Caco-2 (cell line): ENCODE results near the gene CHKA. TPM values are rescaled to one million over a fixed set of nuclear protein-coding genes. Genes with fewer than 3 reads are reported as not detected.

Source experiments
- BruUV-seq: library from RNA; stranded (reverse); fragments of 400-500 nt; replicated peaks from 2 replicates; lab custom pipeline; 2021; lab: Mats Ljungman, UMichigan
- CTCF ChIA-PET: fragments of 300-600 bp; sonication (Branson Sonifier 250); formaldehyde crosslinking; loops from one replicate; lab custom pipeline; 2022; ENCODE audit warnings: antibody characterized with exemption; lab: Charles Lee
- POLR2A ChIA-PET: fragments of 300-600 bp; sonication (Branson Sonifier 250); formaldehyde crosslinking; loops from one replicate; lab custom pipeline; 2022; ENCODE audit warnings: antibody characterized with exemption; lab: Charles Lee
- DNase-seq, 2 experiments: peaks; one replicate each; pipeline versions ENCODE4 v3.0.0 to v3.0.0-alpha.2; 2020 to 2022
- H3K27me3 ChIP-seq: replicated peaks from 2 replicates; pipeline ENCODE4 v1.6.0; 2011; ENCODE audit warnings: low read length; ENCODE audit not compliant: control insufficient read depth, insufficient read depth
- H3K36me3 ChIP-seq: 2 replicates; pipeline ENCODE4 v1.5.1; 2011; ENCODE audit warnings: low read length; ENCODE audit not compliant: control insufficient read depth, insufficient read depth
- H3K4me1 ChIP-seq: fragments of 250-450 bp; sonication (Bioruptor Pico); 2 replicates; pipeline ENCODE4 v1.5.1; 2020; ENCODE audit warnings: mild to moderate bottlenecking
- H3K4me3 ChIP-seq: 2 replicates; pipeline ENCODE4 v1.5.1; 2011; ENCODE audit warnings: low read depth, mild to moderate bottlenecking, control low read depth, low read length
- H3K9me3 ChIP-seq: fragments of 250-450 bp; sonication (Bioruptor Pico); 2 replicates; pipeline ENCODE4 v1.5.1; 2020; ENCODE audit warnings: mild to moderate bottlenecking, moderate library complexity
- H3K27ac Mint-ChIP-seq: one replicate; pipeline ENCODE4 v1.8.0; 2022; ENCODE audit warnings: mixed read lengths; ENCODE audit not compliant: unreplicated experiment
- H3K27me3 Mint-ChIP-seq: one replicate; pipeline ENCODE4 v1.8.0; 2022; ENCODE audit warnings: mixed read lengths; ENCODE audit not compliant: insufficient read depth, unreplicated experiment
- H3K36me3 Mint-ChIP-seq: one replicate; pipeline ENCODE4 v1.8.0; 2022; ENCODE audit warnings: mild to moderate bottlenecking, mixed read lengths; ENCODE audit not compliant: insufficient read depth, unreplicated experiment
- H3K4me1 Mint-ChIP-seq: one replicate; pipeline ENCODE4 v1.8.0; 2022; ENCODE audit warnings: low read depth, mixed read lengths; ENCODE audit not compliant: unreplicated experiment
- H3K4me3 Mint-ChIP-seq: one replicate; pipeline ENCODE4 v1.8.0; 2022; ENCODE audit warnings: mild to moderate bottlenecking, moderate library complexity, mixed read lengths; ENCODE audit not compliant: unreplicated experiment
- H3K9me3 Mint-ChIP-seq: one replicate; pipeline ENCODE4 v1.8.0; 2022; ENCODE audit warnings: mixed read lengths; ENCODE audit not compliant: unreplicated experiment
- intact Hi-C: fragments of 100-400 bp; cut with micrococcal nuclease; formaldehyde crosslinking; loops from one replicate; pipeline ENCODE4 v1.10.0; 2022; ENCODE audit not compliant: unreplicated experiment
- total RNA-seq: library from RNA; stranded (reverse); gene quantifications from 2 replicates; pipeline ENCODE4 v1.2.3, GENCODE V29; 2022
- TF ChIP-seq, protein P1 (sequence below), 2 experiments: fragments of 200-600 bp in 1 of 2; IDR thresholded peaks; 1 replicate in 1 of 2; 2 replicates in 1 of 2; pipeline versions ENCODE4 v1.5.1 to v1.8.0; 2011 to 2022; ENCODE audit warnings: antibody characterized with exemption in 1 of 2, control low read depth in 1 of 2, inconsistent platforms in 1 of 2, low read depth in 1 of 2, low read length in 1 of 2, mild to moderate bottlenecking in 1 of 2, moderate library complexity in 1 of 2; ENCODE audit not compliant: insufficient read depth in 1 of 2, severe bottlenecking in 1 of 2, unreplicated experiment in 1 of 2

Gene CHKA
- total RNA-seq, 1 experiment from 2014 or later, result 169 TPM

- no peak for DNase-seq
- no peaks in the 10 kb centered on the region for H3K9me3 Mint-ChIP-seq
- peaks cover 8% of the 10 kb centered on the region for H3K4me1 Mint-ChIP-seq
- CTCF ChIA-PET, result no interaction called here
- Histone ChIP-seq H3K4me3 (no peak overlapping the region), H3K27me3 (no peaks in the 10 kb centered on the region), H3K36me3 (no peaks in the 10 kb centered on the region), H3K9me3 (no peaks in the 10 kb centered on the region), H3K4me1 (peaks cover 8% of the 10 kb centered on the region)
- H3K36me3 Mint-ChIP-seq, result peaks cover 9% of the 10 kb centered on the region
- no peak overlapping the region for H3K4me3 Mint-ChIP-seq
- no TSS peak for BruUV-seq
- no peak overlapping the region for H3K27ac Mint-ChIP-seq
- POLR2A ChIA-PET, result interaction anchor here (0.8 kb wide), 1 partner anchor 11 kb away, joined by 4 read pairs; no protein-coding TSS in a partner anchor
- no peaks in the 10 kb centered on the region for H3K27me3 Mint-ChIP-seq
- TF ChIP-seq, protein P1, sequence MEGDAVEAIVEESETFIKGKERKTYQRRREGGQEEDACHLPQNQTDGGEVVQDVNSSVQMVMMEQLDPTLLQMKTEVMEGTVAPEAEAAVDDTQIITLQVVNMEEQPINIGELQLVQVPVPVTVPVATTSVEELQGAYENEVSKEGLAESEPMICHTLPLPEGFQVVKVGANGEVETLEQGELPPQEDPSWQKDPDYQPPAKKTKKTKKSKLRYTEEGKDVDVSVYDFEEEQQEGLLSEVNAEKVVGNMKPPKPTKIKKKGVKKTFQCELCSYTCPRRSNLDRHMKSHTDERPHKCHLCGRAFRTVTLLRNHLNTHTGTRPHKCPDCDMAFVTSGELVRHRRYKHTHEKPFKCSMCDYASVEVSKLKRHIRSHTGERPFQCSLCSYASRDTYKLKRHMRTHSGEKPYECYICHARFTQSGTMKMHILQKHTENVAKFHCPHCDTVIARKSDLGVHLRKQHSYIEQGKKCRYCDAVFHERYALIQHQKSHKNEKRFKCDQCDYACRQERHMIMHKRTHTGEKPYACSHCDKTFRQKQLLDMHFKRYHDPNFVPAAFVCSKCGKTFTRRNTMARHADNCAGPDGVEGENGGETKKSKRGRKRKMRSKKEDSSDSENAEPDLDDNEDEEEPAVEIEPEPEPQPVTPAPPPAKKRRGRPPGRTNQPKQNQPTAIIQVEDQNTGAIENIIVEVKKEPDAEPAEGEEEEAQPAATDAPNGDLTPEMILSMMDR (IDR thresholded peaks at IDR 0.05; ENCODE audit: insufficient read depth in 1 of 2, low read depth in 1 of 2, low read length in 1 of 2, severe bottlenecking in 1 of 2, unreplicated experiment in 1 of 2), result no peak
- intact Hi-C loops, result no loop called here
These were observed 94.6 kb downstream of the CHKA start for GRCh38 chr11:68026391-68027105.

DNA sequence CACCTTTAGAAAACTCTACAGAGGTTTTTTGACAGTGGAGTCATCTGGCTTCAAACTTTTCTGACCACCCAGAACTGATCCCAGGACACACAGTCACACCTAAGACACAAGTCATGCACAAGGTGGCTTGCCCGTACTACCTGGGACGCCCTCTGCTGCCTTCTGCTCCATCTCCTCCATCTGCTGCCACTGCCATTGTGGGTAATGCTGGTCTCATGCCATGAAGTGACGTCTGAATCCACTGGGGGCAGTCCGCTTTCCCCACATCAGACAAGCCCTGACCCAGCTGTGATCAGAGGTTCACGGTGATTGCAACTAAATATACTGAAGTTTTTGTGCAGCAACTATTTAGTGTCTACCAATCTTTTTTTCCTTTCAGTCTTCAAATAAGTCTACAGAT lies 96.1 kb downstream of the CHKA start:
- TF ChIP-seq, protein P1 (IDR thresholded peaks at IDR 0.05; ENCODE audit: insufficient read depth in 1 of 2, low read depth in 1 of 2, low read length in 1 of 2, severe bottlenecking in 1 of 2, unreplicated experiment in 1 of 2), result peak; percentile 30 to 35
- H3K27me3 ChIP-seq, result no peaks in the 10 kb centered on the region
- H3K36me3 ChIP-seq, result no peaks in the 10 kb centered on the region
- Mint-ChIP-seq H3K36me3 (peaks cover 1% of the 10 kb centered on the region), H3K9me3 (no peaks in the 10 kb centered on the region), H3K27me3 (no peaks in the 10 kb centered on the region), H3K4me3 (no peak overlapping the region), H3K27ac (no peak overlapping the region), H3K4me1 (peaks cover 11% of the 10 kb centered on the region)
- DNase-seq, result peak in 1 of 2 experiments; percentile 59
- no peaks in the 10 kb centered on the region for H3K9me3 ChIP-seq
- no peak overlapping the region for H3K4me3 ChIP-seq
- intact Hi-C loops, result no loop called here
- H3K4me1 ChIP-seq, result peaks cover 10% of the 10 kb centered on the region; the same call in 1 of the 2 replicates
- ChIA-PET CTCF (interaction anchor here (0.6 to 1.2 kb wide), 2 partner anchors 13 to 289 kb away, joined by 3 read pairs; no protein-coding TSS in a partner anchor), POLR2A (no interaction called here)
- BruUV-seq, result no TSS peak

- Histone ChIP-seq H3K4me3 (no peak overlapping the region), H3K9me3 (no peaks in the 10 kb centered on the region), H3K4me1 (peaks cover 7% of the 10 kb centered on the region; the same call in 1 of the 2 replicates), H3K27me3 (no peaks in the 10 kb centered on the region), H3K36me3 (no peaks in the 10 kb centered on the region)
- Mint-ChIP-seq H3K27ac (no peak overlapping the region), H3K36me3 (no peaks in the 10 kb centered on the region), H3K27me3 (no peaks in the 10 kb centered on the region), H3K4me3 (no peak overlapping the region), H3K4me1 (peaks cover 9% of the 10 kb centered on the region), H3K9me3 (no peaks in the 10 kb centered on the region)
- TF ChIP-seq, protein P1 (IDR thresholded peaks at IDR 0.05; ENCODE audit: insufficient read depth in 1 of 2, low read depth in 1 of 2, low read length in 1 of 2, severe bottlenecking in 1 of 2, unreplicated experiment in 1 of 2), result no peak
- BruUV-seq, result no TSS peak
- intact Hi-C loops, result no loop called here
- ChIA-PET POLR2A (no interaction called here), CTCF (interaction anchor here (1.2 kb wide), 1 partner anchor 13 kb away, joined by 3 read pairs; no protein-coding TSS in a partner anchor)
- DNase-seq, result no peak
These were observed 96.7 kb downstream of the CHKA start for GRCh38 chr11:68024508-68024907.
